ENCODE results near the gene SHH.
A peak's percentile ranks its signal among the peaks of the same experiment; 100 is the strongest.

The SHH gene

DNA sequence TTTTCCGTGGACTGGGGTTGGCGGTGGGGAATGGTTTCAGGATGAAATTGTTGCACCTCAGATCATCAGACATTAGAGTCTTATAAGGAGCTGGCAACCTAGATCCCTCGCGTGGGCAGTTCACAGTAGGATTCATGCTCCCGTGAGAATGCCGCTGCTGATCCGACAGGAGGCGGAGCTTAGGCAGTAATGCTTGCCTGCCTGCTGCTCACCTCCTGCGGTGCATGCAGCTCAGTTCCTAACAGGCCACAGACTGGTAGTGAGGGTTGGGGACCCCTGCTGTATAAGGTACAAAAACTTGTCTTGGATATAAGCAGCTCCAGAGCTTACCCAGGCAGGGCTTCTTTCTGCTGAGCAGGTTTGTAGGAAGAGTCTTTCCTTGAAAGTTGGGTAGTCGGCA, 53.9 kb downstream of the SHH start:
- no peak overlapping the region for H3K4me3 ChIP-seq (ENCODE audit: low read depth, low read length)
- in situ Hi-C loops (cut with HindIII; ENCODE audit: low sequenced_read_pairs), result no loop called here

DNA sequence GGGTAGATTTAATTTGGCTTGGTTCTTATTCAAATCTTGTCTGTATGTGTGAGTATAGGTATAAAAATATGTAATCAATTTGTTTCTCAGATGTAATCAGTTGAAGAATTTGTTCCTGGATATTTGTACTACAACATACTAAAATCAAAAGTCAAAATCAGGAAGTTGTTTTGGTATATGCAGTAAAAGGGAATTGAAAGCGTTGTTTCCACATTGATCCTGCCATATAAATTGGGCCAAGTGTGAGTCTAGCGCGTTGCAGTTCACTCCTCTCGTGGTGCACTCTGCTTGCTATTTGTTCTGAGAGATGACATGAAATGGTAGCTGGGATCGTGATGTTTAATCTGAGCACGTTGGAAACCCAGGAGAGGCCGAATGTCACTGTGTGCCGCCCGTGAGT, 55.9 kb downstream of the SHH start:
- in situ Hi-C loops (cut with HindIII; ENCODE audit: low sequenced_read_pairs), result no loop called here
- H3K4me3 ChIP-seq (ENCODE audit: low read depth, low read length), result no peak overlapping the region
- TF ChIP-seq, protein P1, sequence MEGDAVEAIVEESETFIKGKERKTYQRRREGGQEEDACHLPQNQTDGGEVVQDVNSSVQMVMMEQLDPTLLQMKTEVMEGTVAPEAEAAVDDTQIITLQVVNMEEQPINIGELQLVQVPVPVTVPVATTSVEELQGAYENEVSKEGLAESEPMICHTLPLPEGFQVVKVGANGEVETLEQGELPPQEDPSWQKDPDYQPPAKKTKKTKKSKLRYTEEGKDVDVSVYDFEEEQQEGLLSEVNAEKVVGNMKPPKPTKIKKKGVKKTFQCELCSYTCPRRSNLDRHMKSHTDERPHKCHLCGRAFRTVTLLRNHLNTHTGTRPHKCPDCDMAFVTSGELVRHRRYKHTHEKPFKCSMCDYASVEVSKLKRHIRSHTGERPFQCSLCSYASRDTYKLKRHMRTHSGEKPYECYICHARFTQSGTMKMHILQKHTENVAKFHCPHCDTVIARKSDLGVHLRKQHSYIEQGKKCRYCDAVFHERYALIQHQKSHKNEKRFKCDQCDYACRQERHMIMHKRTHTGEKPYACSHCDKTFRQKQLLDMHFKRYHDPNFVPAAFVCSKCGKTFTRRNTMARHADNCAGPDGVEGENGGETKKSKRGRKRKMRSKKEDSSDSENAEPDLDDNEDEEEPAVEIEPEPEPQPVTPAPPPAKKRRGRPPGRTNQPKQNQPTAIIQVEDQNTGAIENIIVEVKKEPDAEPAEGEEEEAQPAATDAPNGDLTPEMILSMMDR (IDR thresholded peaks at IDR 0.05; ENCODE audit: low read depth, low read length), result no peak
- DNase-seq (ENCODE audit: low read depth, low spot score), result no peak

More for the DNA sequence above, 53.9 kb downstream of the SHH start:
- TF ChIP-seq, protein P1 (IDR thresholded peaks at IDR 0.05; ENCODE audit: low read depth, low read length), result no peak
- peak; percentile 29 for DNase-seq (ENCODE audit: low read depth, low spot score)

DNA sequence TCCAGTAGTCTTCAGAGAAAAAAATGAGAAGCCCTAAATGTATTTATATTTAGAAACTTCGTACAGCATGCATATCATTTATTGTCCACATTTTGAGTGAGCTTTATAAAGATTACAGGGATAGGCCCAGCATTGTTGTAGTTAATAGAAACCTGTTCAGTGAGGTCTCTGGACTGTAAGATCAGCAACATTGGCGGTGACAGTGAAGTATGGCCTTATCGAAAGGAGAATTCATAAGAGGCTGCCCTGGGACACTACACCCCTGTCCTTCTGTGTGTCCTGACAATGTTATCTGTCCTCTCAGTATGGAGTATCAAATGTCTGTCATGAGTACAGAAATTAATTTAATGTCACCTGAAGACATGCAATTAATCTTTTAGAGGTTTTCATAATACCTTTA, 57.2 kb downstream of the SHH start:
- DNase-seq (ENCODE audit: low read depth, low spot score), result no peak
- in situ Hi-C loops (cut with HindIII; ENCODE audit: low sequenced_read_pairs), result no loop called here
- TF ChIP-seq, protein P1 (IDR thresholded peaks at IDR 0.05; ENCODE audit: low read depth, low read length), result no peak
- no peak overlapping the region for H3K4me3 ChIP-seq (ENCODE audit: low read depth, low read length)

DNA sequence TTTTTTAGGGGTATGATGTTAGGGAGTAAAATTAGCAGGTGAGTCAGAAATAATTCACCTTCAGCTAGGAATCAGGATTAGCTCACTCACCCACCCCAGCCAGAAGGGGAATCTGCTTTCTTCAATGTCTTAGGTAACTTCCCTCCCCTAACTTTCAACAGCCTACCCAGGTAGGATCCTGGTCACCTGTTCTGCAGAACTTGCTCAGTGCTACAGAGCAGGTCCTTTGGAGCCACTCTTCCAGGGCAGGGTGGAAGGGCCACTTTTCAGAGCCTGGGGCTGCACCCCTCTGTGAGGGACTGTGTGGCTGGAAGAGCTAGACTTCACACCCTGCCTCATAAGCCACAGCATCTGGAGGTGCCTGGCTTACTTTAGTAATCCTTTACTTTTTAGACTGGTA, 58.1 kb downstream of the SHH start:
- DNase-seq (ENCODE audit: low read depth, low spot score), result no peak
- TF ChIP-seq, protein P1 (IDR thresholded peaks at IDR 0.05; ENCODE audit: low read depth, low read length), result no peak
- in situ Hi-C loops (cut with HindIII; ENCODE audit: low sequenced_read_pairs), result no loop called here
- no peak overlapping the region for H3K4me3 ChIP-seq (ENCODE audit: low read depth, low read length)

DNA sequence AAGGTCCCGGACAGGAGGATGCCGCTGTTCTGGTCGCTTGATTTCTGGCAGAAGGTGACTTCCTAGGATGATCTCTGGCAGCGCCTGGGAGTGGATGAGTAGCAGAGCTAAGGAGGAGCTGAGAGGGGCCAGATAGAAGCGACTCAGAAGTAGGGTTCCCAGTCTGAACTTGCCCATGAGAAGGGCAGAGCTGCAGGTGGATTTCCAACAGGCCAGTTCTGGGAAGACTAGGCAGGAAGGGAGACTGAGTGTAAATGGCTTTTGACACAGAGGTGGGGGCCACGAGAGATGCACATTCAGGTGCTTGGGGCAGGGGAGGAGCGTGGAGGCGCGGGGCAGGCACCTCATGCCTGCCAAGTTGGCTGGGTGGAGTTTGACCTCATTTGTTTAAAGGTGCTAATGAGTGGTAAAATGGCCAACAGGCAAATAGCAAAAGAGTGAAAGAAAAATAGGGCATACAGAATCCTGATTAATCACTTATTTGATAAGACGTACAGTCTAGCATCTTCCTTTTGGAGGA, 58.8 kb downstream of the SHH start:
- DNase-seq (ENCODE audit: low read depth, low spot score), result no peak
- in situ Hi-C loops (cut with HindIII; ENCODE audit: low sequenced_read_pairs), result no loop called here
- H3K4me3 ChIP-seq (ENCODE audit: low read depth, low read length), result no peak overlapping the region
- TF ChIP-seq, protein P1 (IDR thresholded peaks at IDR 0.05; ENCODE audit: low read depth, low read length), result no peak

DNA sequence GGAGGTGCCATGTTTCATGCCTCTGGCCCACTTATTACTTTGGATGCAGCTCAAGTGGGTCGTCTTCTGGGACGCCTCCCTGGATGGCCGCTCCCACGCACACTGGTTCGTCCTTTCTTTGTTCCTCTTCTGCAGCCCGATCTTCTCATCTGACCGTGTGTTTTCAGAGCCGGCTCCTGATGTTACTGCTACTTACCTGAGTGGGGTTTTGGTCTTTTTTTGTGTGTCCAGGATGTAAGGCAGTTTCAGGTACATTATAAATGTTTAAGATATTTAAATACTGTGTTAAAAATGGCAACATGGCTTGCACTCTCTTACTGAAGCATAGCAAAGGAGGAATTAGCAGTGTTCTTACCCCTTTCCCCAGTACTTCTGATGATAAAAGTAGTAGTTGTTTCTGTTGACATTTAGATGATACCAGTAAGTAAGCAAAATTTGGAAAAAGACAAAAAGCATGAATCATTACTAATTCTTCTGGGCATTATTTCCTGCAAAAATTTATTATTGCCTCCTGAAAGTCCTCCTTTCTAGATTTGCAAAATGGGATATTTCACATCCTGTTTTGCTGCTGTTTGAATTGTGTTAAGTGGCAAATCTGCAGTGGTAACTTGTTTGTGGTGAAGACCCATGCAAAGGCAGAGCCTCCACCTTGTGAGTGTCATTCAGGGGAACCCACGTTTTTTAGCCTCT, 59.4 kb downstream of the SHH start:
- no peak overlapping the region for H3K4me3 ChIP-seq (ENCODE audit: low read depth, low read length)
- TF ChIP-seq, protein P1 (IDR thresholded peaks at IDR 0.05; ENCODE audit: low read depth, low read length), result no peak
- no peak for DNase-seq (ENCODE audit: low read depth, low spot score)
- in situ Hi-C loops (cut with HindIII; ENCODE audit: low sequenced_read_pairs), result no loop called here
